Peyer's patch (tissue), 4 donors: ENCODE data around the gene PHOSPHO1. TPM values are rescaled to one million over a fixed set of nuclear protein-coding genes. Genes with fewer than 3 reads are reported as not detected.
"Not testable (repeated sequence)": the region's sequence is repeated elsewhere in the genome, so short reads cannot be mapped to it uniquely, and the experiment has no call there.

Experiments used
- DNase-seq, 3 donors: peaks; one replicate each; pipeline ENCODE4 v3.0.0-alpha.2; 2017 to 2019
- H3K27ac ChIP-seq, 4 donors: fragments of 200-600 bp; sonication (generic); one replicate each; pipeline ENCODE4 v1.5.1; 2016 to 2019
- H3K27me3 ChIP-seq, 2 donors: fragments of 200-600 bp; sonication (generic); one replicate each; pipeline ENCODE4 v1.5.1; 2019
- H3K36me3 ChIP-seq, 3 donors: fragments of 200-600 bp; sonication (generic); one replicate each; pipeline ENCODE4 v1.5.1; 2016 to 2019
- H3K4me1 ChIP-seq, 4 donors: fragments of 200-600 bp; sonication (generic); one replicate each; pipeline ENCODE4 v1.5.1; 2016 to 2019
- H3K4me3 ChIP-seq, 4 donors: fragments of 200-600 bp; sonication (generic); 1 replicate in 3 of 4; 2 replicates in 1 of 4; pipeline ENCODE4 v1.5.1; 2016 to 2019; ENCODE audit warnings: mild to moderate bottlenecking in 1 of 4
- H3K9me3 ChIP-seq, 4 donors: fragments of 200-600 bp; sonication (generic); one replicate each; pipeline ENCODE4 v1.5.1; 2016 to 2019; ENCODE audit warnings: mild to moderate bottlenecking in 1 of 4
- CTCF ChIP-seq, 6 experiments: fragments of 450-650 bp in 4 of 6; fragments of 200-600 bp in 2 of 6; sonication (generic) in 1 of 6; IDR thresholded peaks; one replicate each; pipeline ENCODE4 v1.5.1; 2017 to 2019; ENCODE audit warnings: antibody characterized with exemption in 6 of 6, mild to moderate bottlenecking in 3 of 6, moderate library complexity in 1 of 6
- POLR2A ChIP-seq, 2 donors: fragments of 450-650 bp; IDR thresholded peaks; one replicate each; pipeline ENCODE4 v1.5.1; 2017; ENCODE audit warnings: antibody characterized with exemption in 2 of 2, mild to moderate bottlenecking in 2 of 2, moderate library complexity in 2 of 2
- total RNA-seq, 4 donors: library from RNA; depleted of rRNA; stranded (reverse); fragments of >200 nt; gene quantifications; one replicate each; pipeline ENCODE4 v1.1.0, GENCODE V29; 2016

The PHOSPHO1 gene
- total RNA-seq, 4 donors from 2014 or later: not detected

- TF ChIP-seq CTCF (IDR thresholded peaks at IDR 0.05): no peak
- TF ChIP-seq POLR2A (IDR thresholded peaks at IDR 0.05): no peak
- H3K36me3 ChIP-seq: no peaks in the 10 kb centered on the region
These were observed 46.8 kb downstream of the PHOSPHO1 start for GRCh38 chr17:49183801-49184200.

GRCh38 chr17:49183341-49183740 lies 47.2 kb downstream of the PHOSPHO1 start:
- H3K27me3 ChIP-seq: no peaks in the 10 kb centered on the region
- DNase-seq: no peak
- H3K4me3 ChIP-seq: no peak overlapping the region
- H3K36me3 ChIP-seq: no peaks in the 10 kb centered on the region
- H3K27ac ChIP-seq: no peak overlapping the region
- TF ChIP-seq CTCF (IDR thresholded peaks at IDR 0.05): no peak
- no peaks in the 10 kb centered on the region for H3K4me1 ChIP-seq
- H3K9me3 ChIP-seq: peaks cover 0 to 10% (median 2%) of the 10 kb centered on the region in 4 donors

More at GRCh38 chr17:49183801-49184200, 46.8 kb downstream of the PHOSPHO1 start:
- Histone ChIP-seq H3K27ac (no peak overlapping the region), H3K27me3 (no peaks in the 10 kb centered on the region), H3K4me1 (no peaks in the 10 kb centered on the region), H3K4me3 (no peak overlapping the region), H3K9me3 (peaks cover 0 to 10% (median 2%) of the 10 kb centered on the region in 4 donors)
- DNase-seq: no peak

GRCh38 chr17:49180998-49181635 lies 49.5 kb downstream of the PHOSPHO1 start:
- H3K27ac ChIP-seq: no peak overlapping the region
- H3K4me1 ChIP-seq: no peaks in the 10 kb centered on the region
- no peaks in the 10 kb centered on the region for H3K36me3 ChIP-seq
- TF ChIP-seq CTCF (IDR thresholded peaks at IDR 0.05): no peak
- no peak for TF ChIP-seq POLR2A (IDR thresholded peaks at IDR 0.05)
- peaks cover 0 to 16% (median 6%) of the 10 kb centered on the region in 4 donors for H3K9me3 ChIP-seq
- H3K4me3 ChIP-seq: no peak overlapping the region
- DNase-seq: no peak
- no peaks in the 10 kb centered on the region for H3K27me3 ChIP-seq

- TF ChIP-seq CTCF (IDR thresholded peaks at IDR 0.05): peak; percentile 63 to 90 (median 76)
- no peak for TF ChIP-seq POLR2A (IDR thresholded peaks at IDR 0.05)
- peak; percentile 63 to 87 (median 75) for DNase-seq
- no peaks in the 10 kb centered on the region for H3K4me1 ChIP-seq
- no peaks in the 10 kb centered on the region for H3K36me3 ChIP-seq
- no peak overlapping the region for H3K4me3 ChIP-seq
- no peak overlapping the region for H3K27ac ChIP-seq
- H3K27me3 ChIP-seq: no peaks in the 10 kb centered on the region
- H3K9me3 ChIP-seq: peaks cover 0 to 15% (median 12%) of the 10 kb centered on the region in 4 donors
These were observed 50.3 kb downstream of the PHOSPHO1 start for GRCh38 chr17:49180303-49180702.

- not testable (repeated sequence) for H3K36me3 ChIP-seq, H3K4me3 ChIP-seq, H3K4me1 ChIP-seq, DNase-seq, H3K27me3 ChIP-seq, H3K27ac ChIP-seq
- H3K9me3 ChIP-seq: peaks cover 0 to 17% (median 9%) of the 10 kb centered on the region in 4 donors
These were observed 54.6 kb downstream of the PHOSPHO1 start for GRCh38 chr17:49175978-49176377.

Other genes starting within 250 kb of the PHOSPHO1 start
- gene IGF2BP1, start 233.4 kb downstream of the PHOSPHO1 start, total RNA-seq: under 1 TPM in 1 of 4 donors, not detected in 3; 0.54 TPM
- 10 to 100 TPM in 1 of 4 donors, 1 to 10 TPM in 2, under 1 TPM in 1; 0.83 to 11.2 (median 7.5) TPM for gene B4GALNT2, start 98.0 kb downstream of the PHOSPHO1 start, total RNA-seq
- 10 to 100 TPM in 1 of 4 donors, 1 to 10 TPM in 1, not detected in 2; 4.8 to 14.0 TPM for gene GNGT2, start 20.2 kb downstream of the PHOSPHO1 start, total RNA-seq
- gene ABI3, start 20.1 kb downstream of the PHOSPHO1 start, total RNA-seq: 10 to 100 TPM in 2 of 4 donors, 1 to 10 TPM in 2; 4.9 to 50.3 (median 8.9) TPM
- 10 to 100 TPM; 36.5 to 56.1 (median 42.5) TPM for gene ZNF652, start 131.5 kb upstream of the PHOSPHO1 start, total RNA-seq
- 10 to 100 TPM; 59.5 to 75.9 (median 69.9) TPM for gene PHB1, start 184.1 kb upstream of the PHOSPHO1 start, total RNA-seq